ENCODE data around the gene WNT2B.

WNT2B gene

GRCh38 chr1:112508278-112509004, at the start of gene WNT2B:
Gene WNT2B, plus strand, starts transcription at chr1:112508965. Its CDS starts 298 bp downstream, at chr1:112509263.
- H3K4me3 ChIP-seq (ENCODE audit: low read length) = peak within 1 kb of the TSS; percentile 37
- DNase-seq (ENCODE audit: low read depth) = peak; percentile 25
- TF ChIP-seq, protein P1, sequence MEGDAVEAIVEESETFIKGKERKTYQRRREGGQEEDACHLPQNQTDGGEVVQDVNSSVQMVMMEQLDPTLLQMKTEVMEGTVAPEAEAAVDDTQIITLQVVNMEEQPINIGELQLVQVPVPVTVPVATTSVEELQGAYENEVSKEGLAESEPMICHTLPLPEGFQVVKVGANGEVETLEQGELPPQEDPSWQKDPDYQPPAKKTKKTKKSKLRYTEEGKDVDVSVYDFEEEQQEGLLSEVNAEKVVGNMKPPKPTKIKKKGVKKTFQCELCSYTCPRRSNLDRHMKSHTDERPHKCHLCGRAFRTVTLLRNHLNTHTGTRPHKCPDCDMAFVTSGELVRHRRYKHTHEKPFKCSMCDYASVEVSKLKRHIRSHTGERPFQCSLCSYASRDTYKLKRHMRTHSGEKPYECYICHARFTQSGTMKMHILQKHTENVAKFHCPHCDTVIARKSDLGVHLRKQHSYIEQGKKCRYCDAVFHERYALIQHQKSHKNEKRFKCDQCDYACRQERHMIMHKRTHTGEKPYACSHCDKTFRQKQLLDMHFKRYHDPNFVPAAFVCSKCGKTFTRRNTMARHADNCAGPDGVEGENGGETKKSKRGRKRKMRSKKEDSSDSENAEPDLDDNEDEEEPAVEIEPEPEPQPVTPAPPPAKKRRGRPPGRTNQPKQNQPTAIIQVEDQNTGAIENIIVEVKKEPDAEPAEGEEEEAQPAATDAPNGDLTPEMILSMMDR (IDR thresholded peaks at IDR 0.05; ENCODE audit: insufficient read depth, low read depth, low read length, missing control alignments) = no peak

GRCh38 chr1:112460615-112461014, 48.1 kb upstream of the WNT2B start:
- peak; percentile 24 for DNase-seq (ENCODE audit: low read depth)
- TF ChIP-seq, protein P1 (IDR thresholded peaks at IDR 0.05; ENCODE audit: insufficient read depth, low read depth, low read length, missing control alignments) = no peak

DNA sequence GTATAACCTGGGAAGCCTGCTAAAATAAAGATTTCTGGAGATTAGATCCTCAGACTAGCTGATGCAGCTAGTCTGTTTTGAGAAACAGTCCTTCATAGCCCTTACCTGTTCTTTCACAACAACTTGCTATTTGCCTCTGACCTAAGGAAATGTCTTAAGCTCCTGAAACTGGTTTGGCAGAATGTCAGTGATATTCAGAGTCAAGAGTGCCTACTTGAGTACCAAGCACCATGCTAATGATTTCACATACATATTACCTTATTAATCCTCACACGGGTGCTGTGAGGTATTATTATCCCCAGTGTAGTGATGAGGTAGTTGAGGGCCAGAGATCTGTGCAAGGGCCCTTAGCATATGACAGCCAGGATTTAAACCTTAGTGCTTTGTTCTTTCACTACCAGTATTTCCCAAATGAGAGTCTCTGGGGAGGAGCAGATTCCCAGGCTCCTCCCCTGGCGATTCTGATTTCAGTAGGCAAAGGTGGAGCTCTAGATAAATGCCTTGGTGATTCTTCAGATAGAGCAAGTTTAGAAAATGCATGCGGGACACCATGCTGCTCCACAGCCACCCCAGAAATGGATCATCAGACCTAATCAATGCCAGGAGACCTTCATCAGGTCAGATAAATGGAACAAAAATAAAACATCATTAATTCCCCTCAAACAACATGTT, 47.4 kb upstream of the WNT2B start:
- DNase-seq (ENCODE audit: low read depth) = peak; percentile 93
- no peak overlapping the region for H3K4me3 ChIP-seq (ENCODE audit: low read length)
- TF ChIP-seq, protein P1 (IDR thresholded peaks at IDR 0.05; ENCODE audit: insufficient read depth, low read depth, low read length, missing control alignments) = no peak

More at GRCh38 chr1:112460615-112461014, 48.1 kb upstream of the WNT2B start:
- H3K4me3 ChIP-seq (ENCODE audit: low read length) = no peak overlapping the region

- DNase-seq (ENCODE audit: low read depth) = no peak
- TF ChIP-seq, protein P1 (IDR thresholded peaks at IDR 0.05; ENCODE audit: insufficient read depth, low read depth, low read length, missing control alignments) = no peak
- no peak overlapping the region for H3K4me3 ChIP-seq (ENCODE audit: low read length)
Measured at GRCh38 chr1:112462953-112463279, 45.8 kb upstream of the WNT2B start.

- TF ChIP-seq, protein P1 (IDR thresholded peaks at IDR 0.05; ENCODE audit: insufficient read depth, low read depth, low read length, missing control alignments) = no peak
Measured at GRCh38 chr1:112464501-112464900, 44.3 kb upstream of the WNT2B start.

GRCh38 chr1:112465122-112465521, 43.6 kb upstream of the WNT2B start:
- TF ChIP-seq, protein P1 (IDR thresholded peaks at IDR 0.05; ENCODE audit: insufficient read depth, low read depth, low read length, missing control alignments) = no peak
- no peak overlapping the region for H3K4me3 ChIP-seq (ENCODE audit: low read length)
- DNase-seq (ENCODE audit: low read depth) = peak; percentile 56

More at GRCh38 chr1:112464501-112464900, 44.3 kb upstream of the WNT2B start:
- H3K4me3 ChIP-seq (ENCODE audit: low read length) = no peak overlapping the region
- peak; percentile 87 for DNase-seq (ENCODE audit: low read depth)
